Hindlimb muscle (tissue), 1 donor: ENCODE data around the gene JAK2. TPM values are rescaled to one million over a fixed set of nuclear protein-coding genes. Genes with fewer than 3 reads are reported as not detected.
"Not testable (repeated sequence)": the region's sequence is repeated elsewhere in the genome, so short reads cannot be mapped to it uniquely, and the experiment has no call there.

Experiments
- DNase-seq: peaks from one replicate; pipeline ENCODE4 v3.0.0-alpha.2; 2013
- polyA plus RNA-seq: library from polyadenylated mRNA; unstranded; fragments of 120-200 nt; gene quantifications from one replicate; pipeline ENCODE4 v1.2.1, GENCODE V29; 2013; ENCODE audit not compliant: insufficient read length

Gene JAK2
- polyA plus RNA-seq, 1 donor, result 12.3 TPM

GRCh38 chr9:4982721-4983482, 2.2 kb upstream of the JAK2 start:
- DNase-seq, result no peak

DNA sequence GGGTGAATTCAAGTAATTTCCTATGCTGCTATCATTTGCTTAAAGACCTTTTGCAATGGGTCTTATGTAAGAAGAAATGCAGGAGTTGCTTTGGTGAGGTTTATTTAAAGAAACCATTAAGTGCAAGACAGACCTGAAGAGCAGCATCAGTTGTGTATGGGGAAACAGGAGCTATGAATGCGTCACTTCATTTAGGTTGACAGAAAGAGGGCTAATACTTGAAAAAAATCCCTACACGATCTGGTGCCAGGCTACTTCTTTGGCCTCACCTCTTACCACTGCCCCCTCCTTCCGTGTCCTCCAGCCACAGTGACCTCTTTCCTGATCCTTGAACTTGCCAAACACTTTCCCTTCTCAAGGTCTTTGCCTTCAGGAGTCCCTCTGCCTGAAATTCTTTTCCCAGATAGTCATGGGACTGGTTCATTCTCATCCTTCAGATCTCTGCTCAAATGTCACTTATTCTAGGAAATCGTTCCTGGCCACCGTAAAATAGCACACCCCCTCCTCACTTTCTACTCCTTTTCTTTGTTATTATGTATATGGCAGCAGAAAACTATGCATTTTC, 1.4 kb upstream of the JAK2 start:
- DNase-seq, result no peak

GRCh38 chr9:4984171-4984620, 876 bp upstream of the JAK2 start:
- no peak for DNase-seq

GRCh38 chr9:4985386-4986266, 554 bp downstream of the JAK2 start:
- DNase-seq, result peak; percentile 45

DNA sequence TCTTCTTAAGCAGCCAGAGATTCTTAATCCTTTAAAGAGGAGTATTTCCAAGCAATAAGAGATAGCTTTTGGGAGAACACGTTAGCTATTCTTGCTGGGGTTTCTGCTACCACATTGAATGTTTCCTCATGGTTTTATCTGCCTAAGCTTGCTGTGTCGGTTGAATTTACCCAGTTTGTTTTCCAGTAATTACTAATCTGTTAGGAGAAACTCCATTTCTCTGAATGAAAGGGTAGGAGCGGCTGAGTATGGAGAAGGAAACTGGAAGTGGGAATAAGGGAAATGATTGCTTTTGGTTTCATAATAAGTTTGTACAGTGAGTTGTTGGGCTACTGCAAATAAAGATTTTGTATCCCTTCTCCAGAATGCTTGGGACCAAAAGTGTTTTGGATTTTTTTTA, 1.2 kb downstream of the JAK2 start:
- DNase-seq, result no peak

DNA sequence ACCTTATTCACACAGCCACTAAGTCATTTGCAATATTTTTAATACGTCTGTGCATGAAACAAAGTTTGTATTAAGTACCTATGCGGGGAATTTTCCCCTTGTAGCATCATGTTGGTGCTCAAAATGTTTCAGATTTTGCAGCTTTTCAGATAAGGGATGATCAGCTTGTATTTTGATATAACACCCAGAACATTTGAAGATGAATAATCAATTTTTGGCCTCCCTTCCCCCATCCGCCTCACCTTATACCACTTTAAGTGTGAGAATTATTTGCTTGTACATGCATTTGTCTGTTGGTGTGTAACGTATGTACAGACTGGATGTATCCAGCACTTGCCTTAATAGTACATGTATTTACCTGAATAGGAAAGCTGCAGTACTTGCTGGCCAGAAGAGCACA, 1.7 kb downstream of the JAK2 start:
- DNase-seq, result no peak

DNA sequence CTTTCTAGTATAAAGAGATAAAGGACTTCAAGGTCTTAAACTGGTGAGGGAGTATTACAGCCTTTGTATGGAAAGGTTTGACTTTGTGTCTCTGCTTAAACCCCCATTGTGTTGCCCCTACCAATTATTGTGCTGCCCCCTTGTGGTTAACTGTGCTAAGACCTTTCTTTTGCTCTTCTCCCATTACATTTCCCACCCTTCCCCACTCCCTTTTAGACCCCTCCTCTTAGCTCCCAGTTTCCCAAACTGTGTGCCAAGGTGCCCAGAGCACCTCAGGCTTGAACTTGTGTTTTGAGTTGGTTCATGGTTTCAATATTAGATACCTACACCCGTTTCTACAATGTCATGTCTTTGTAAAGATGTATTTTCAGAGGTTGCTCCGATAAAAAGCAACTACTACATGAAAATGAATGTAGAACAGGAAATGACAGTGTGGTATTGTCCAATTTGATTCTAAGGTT, 2.9 kb downstream of the JAK2 start:
- DNase-seq, result peak; percentile 51

- no peak for DNase-seq
Observed at GRCh38 chr9:4992872-4993271, 7.8 kb downstream of the JAK2 start.

- no peak for DNase-seq
Observed at GRCh38 chr9:4994166-4994890, 9.3 kb downstream of the JAK2 start.

- DNase-seq, result no peak
Observed at GRCh38 chr9:4997196-4997595, 12.1 kb downstream of the JAK2 start.

GRCh38 chr9:4997631-4998030, 12.6 kb downstream of the JAK2 start:
- no peak for DNase-seq

GRCh38 chr9:5002811-5003210, 17.7 kb downstream of the JAK2 start:
- no peak for DNase-seq

DNA sequence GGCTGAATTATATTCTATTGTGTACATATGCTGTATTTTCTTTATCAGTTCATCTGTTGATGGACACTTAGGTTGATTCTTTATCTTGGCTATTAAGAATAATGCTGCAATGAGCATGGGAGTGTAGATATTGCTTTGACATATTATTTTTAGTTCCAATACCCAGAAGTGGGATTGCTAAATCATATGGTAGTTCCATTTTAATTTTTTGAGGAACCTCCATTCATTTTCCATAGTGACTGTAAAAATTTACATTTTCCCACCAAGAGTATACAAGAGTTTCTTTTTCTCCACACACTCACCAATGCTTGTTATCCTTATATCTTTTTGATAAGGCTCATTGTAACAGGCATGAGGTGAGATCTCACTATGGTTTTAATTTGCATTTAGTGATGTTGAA, 19.4 kb downstream of the JAK2 start:
- no peak for DNase-seq

- DNase-seq, result no peak
Observed at GRCh38 chr9:5008202-5008601, 23.1 kb downstream of the JAK2 start.

DNA sequence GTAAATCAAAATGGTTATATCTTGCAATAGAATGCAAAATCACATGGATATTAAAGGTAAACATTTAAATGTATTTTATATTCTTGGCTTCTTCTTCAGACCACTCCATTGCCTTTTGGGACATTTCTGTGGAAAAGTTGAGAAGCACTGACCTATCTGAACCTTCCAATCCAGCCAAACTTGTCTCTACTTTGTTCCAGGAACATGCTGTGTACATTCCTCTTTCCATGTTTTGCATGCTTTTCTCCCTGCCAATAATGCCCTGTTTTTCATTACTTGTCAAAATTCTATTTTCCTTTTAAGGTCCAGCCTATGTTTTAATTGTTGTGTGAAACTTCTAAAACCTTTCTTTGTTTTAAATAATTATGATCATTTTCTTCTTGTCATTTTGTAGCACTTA, 28.3 kb downstream of the JAK2 start:
- DNase-seq, result peak; percentile 34

DNA sequence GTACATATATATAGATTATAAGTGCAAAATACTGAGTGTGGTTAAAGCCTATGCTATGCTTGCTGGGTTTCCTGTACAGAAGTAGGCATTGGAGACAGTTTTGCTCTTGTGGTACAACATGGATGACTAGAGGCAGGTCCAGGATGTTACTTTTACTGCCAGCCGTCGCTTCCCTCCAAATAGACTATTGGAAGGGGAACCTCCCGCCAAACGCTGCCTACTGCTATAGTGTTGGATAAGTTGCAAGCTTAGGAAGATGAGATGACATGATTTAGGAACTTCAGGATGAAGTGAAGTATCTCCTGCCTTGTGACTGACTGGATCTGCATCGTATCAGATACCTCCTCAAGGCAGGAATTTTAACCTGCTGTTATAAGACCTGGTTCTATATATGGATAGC, 30.9 kb downstream of the JAK2 start:
- no peak for DNase-seq

GRCh38 chr9:5025416-5025815, 40.3 kb downstream of the JAK2 start:
- DNase-seq, result no peak

DNA sequence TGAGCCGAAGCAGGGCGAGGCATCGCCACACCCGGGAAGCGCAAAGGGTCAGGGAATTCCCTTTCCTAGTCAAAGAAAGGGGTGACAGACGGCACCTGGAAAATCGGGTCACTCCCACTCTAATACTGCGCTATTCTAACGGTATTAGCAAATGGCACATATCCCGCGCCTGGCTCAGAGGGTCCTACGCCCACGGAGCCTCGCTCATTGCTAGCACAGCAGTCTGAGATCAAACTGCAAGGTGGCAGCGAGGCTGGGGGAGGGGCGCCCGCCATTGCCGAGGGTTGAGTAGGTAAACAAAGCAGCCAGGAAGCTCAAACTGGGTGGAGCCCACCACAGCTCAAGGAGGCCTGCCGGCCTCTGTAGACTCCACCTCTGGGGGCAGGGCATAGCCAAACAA, 46.9 kb downstream of the JAK2 start:
- not testable (repeated sequence) for DNase-seq

- no peak for DNase-seq
Observed at GRCh38 chr9:5040730-5041389, 55.8 kb downstream of the JAK2 start.

GRCh38 chr9:5041390-5042115, 56.5 kb downstream of the JAK2 start:
- DNase-seq, result no peak

DNA sequence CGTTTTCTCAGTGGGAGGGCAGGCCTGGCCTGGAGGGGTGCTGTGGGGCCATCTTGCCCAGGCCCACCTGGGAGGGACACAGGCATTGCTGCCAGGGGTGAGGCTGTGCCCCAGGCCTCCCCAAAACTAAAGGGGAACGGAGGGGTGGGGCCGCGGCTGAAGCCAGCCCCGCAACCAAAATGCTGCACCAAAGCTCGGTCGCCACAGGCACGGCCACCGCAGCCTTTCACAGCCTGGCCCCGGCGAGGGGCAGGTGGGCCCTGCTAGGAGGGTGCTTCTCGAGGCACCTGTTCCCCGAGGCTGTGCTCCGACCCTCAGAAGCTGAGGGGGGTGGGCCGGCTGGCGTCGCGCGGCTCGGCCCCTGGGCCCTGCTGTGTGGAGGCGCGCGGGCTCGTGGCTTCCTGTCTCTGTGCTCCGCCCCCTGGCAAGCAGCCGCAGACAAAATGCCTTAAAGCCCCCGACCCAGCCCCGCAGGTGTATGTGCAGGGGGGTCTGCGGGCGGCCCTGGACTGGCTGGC, 57.6 kb downstream of the JAK2 start:
- no peak for DNase-seq
